ENCODE data around the gene DICER1.

DNA sequence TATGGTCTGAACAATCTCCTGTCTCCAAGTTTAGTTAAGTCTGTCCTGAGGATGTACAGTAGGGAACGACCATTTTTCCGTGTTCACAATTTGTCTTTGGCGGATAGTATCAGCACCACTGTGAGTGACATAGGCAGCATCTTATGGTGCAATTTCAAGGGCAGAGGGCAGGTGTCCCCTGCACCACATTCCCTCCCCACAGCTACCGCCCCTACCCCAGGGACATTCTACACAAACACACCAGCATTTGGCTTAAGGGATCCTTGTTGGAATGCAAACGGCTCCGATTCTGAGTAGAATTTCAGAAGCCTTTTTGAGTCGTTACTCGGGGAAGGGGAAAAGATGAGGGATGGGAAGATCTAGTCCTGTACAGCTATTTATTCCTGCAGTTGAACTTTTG lies 25.1 kb upstream of the DICER1 start:
- TF ChIP-seq, protein P1, sequence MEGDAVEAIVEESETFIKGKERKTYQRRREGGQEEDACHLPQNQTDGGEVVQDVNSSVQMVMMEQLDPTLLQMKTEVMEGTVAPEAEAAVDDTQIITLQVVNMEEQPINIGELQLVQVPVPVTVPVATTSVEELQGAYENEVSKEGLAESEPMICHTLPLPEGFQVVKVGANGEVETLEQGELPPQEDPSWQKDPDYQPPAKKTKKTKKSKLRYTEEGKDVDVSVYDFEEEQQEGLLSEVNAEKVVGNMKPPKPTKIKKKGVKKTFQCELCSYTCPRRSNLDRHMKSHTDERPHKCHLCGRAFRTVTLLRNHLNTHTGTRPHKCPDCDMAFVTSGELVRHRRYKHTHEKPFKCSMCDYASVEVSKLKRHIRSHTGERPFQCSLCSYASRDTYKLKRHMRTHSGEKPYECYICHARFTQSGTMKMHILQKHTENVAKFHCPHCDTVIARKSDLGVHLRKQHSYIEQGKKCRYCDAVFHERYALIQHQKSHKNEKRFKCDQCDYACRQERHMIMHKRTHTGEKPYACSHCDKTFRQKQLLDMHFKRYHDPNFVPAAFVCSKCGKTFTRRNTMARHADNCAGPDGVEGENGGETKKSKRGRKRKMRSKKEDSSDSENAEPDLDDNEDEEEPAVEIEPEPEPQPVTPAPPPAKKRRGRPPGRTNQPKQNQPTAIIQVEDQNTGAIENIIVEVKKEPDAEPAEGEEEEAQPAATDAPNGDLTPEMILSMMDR (IDR thresholded peaks at IDR 0.05; ENCODE audit: insufficient read depth, low read length) = no peak
- TF ChIP-seq, protein P2, sequence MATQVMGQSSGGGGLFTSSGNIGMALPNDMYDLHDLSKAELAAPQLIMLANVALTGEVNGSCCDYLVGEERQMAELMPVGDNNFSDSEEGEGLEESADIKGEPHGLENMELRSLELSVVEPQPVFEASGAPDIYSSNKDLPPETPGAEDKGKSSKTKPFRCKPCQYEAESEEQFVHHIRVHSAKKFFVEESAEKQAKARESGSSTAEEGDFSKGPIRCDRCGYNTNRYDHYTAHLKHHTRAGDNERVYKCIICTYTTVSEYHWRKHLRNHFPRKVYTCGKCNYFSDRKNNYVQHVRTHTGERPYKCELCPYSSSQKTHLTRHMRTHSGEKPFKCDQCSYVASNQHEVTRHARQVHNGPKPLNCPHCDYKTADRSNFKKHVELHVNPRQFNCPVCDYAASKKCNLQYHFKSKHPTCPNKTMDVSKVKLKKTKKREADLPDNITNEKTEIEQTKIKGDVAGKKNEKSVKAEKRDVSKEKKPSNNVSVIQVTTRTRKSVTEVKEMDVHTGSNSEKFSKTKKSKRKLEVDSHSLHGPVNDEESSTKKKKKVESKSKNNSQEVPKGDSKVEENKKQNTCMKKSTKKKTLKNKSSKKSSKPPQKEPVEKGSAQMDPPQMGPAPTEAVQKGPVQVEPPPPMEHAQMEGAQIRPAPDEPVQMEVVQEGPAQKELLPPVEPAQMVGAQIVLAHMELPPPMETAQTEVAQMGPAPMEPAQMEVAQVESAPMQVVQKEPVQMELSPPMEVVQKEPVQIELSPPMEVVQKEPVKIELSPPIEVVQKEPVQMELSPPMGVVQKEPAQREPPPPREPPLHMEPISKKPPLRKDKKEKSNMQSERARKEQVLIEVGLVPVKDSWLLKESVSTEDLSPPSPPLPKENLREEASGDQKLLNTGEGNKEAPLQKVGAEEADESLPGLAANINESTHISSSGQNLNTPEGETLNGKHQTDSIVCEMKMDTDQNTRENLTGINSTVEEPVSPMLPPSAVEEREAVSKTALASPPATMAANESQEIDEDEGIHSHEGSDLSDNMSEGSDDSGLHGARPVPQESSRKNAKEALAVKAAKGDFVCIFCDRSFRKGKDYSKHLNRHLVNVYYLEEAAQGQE (IDR thresholded peaks at IDR 0.05; ENCODE audit: insufficient replicate concordance, low read depth) = no peak
- TF ChIP-seq POLR2AphosphoS5 (IDR thresholded peaks at IDR 0.05; ENCODE audit: low read depth) = no peak
- no peak for TF ChIP-seq GABPA (IDR thresholded peaks at IDR 0.05; ENCODE audit: low read depth)
